Naive thymus-derived CD4-positive, alpha-beta T cell (primary cell): Measurements from ENCODE around the gene BPTF. TPM values are rescaled to one million over a fixed set of nuclear protein-coding genes. Genes with fewer than 3 reads are reported as not detected.
"Not testable (repeated sequence)": the region's sequence is repeated elsewhere in the genome, so short reads cannot be mapped to it uniquely, and the experiment has no call there.

Experiments used
- ATAC-seq: fragments of 150-1000 bp; cut with Tn5 transposase; 2 replicates; pipeline ENCODE4 v1.10.0; 2021; ENCODE audit warnings: mild to moderate bottlenecking, moderate library complexity
- CTCF ChIA-PET: fragments of 350-600 bp; sonication (Branson Sonifier 250); formaldehyde crosslinking; loops from one replicate; lab custom pipeline; 2021; ENCODE audit warnings: antibody characterized with exemption; lab: Charles Lee
- POLR2A ChIA-PET: fragments of 350-600 bp; sonication (Branson Sonifier 250); formaldehyde crosslinking; loops from one replicate; lab custom pipeline; 2021; ENCODE audit warnings: antibody characterized with exemption, inconsistent platforms; lab: Charles Lee
- DNase-seq, 9 donors: peaks; one replicate each; pipeline versions ENCODE4 v3.0.0 to v3.0.0-alpha.2; 2020 to 2022; ENCODE audit warnings: mixed read lengths in 1 of 9
- H3K27ac ChIP-seq: one replicate; pipeline ENCODE4 v1.7.0; 2013; ENCODE audit warnings: mild to moderate bottlenecking, low read depth, low read length, moderate library complexity
- H3K27me3 ChIP-seq, 2 donors: one replicate each; pipeline ENCODE4 v1.7.0; 2013; ENCODE audit warnings: low read length in 2 of 2, mild to moderate bottlenecking in 2 of 2, moderate library complexity in 2 of 2; ENCODE audit not compliant: control insufficient read depth in 2 of 2, insufficient read depth in 2 of 2
- H3K36me3 ChIP-seq, 3 experiments: 1 replicate in 2 of 3; 2 replicates in 1 of 3; pipeline ENCODE4 v1.7.0; 2013; ENCODE audit warnings: low read length in 3 of 3, mild to moderate bottlenecking in 3 of 3, moderate library complexity in 1 of 3; ENCODE audit not compliant: insufficient read depth in 3 of 3, control insufficient read depth in 2 of 3
- H3K4me1 ChIP-seq, 2 donors: one replicate each; pipeline ENCODE4 v1.7.0; 2013; ENCODE audit warnings: low read length in 2 of 2, mild to moderate bottlenecking in 2 of 2, moderate library complexity in 1 of 2; ENCODE audit not compliant: control insufficient read depth in 2 of 2, insufficient read depth in 2 of 2
- H3K4me3 ChIP-seq: 2 replicates; pipeline ENCODE4 v1.7.0; 2013; ENCODE audit warnings: mild to moderate bottlenecking, low read length
- H3K9me3 ChIP-seq, 3 experiments: 1 replicate in 2 of 3; 2 replicates in 1 of 3; pipeline ENCODE4 v1.7.0; 2013; ENCODE audit warnings: low read length in 3 of 3; ENCODE audit not compliant: control insufficient read depth in 2 of 3
- H3K27ac Mint-ChIP-seq, 9 donors: one replicate each; pipeline ENCODE4 v1.8.0; 2020 to 2022; ENCODE audit warnings: mixed read lengths in 9 of 9, mild to moderate bottlenecking in 8 of 9, moderate library complexity in 5 of 9, inconsistent platforms in 2 of 9
- H3K27me3 Mint-ChIP-seq, 5 donors: one replicate each; pipeline ENCODE4 v1.8.0; 2021 to 2022; ENCODE audit warnings: mixed read lengths in 5 of 5, mild to moderate bottlenecking in 1 of 5
- H3K36me3 Mint-ChIP-seq, 5 donors: one replicate each; pipeline ENCODE4 v1.8.0; 2020 to 2022; ENCODE audit warnings: mixed read lengths in 5 of 5, mild to moderate bottlenecking in 3 of 5, inconsistent platforms in 1 of 5
- H3K4me1 Mint-ChIP-seq, 7 donors: one replicate each; pipeline ENCODE4 v1.8.0; 2020 to 2022; ENCODE audit warnings: mixed read lengths in 7 of 7, mild to moderate bottlenecking in 3 of 7, inconsistent platforms in 1 of 7
- H3K4me3 Mint-ChIP-seq, 10 donors: one replicate each; pipeline ENCODE4 v1.8.0; 2020 to 2022; ENCODE audit warnings: mild to moderate bottlenecking in 10 of 10, mixed read lengths in 10 of 10, moderate library complexity in 6 of 10, inconsistent platforms in 2 of 10
- H3K9me3 Mint-ChIP-seq, 11 donors: one replicate each; pipeline ENCODE4 v1.8.0; 2020 to 2022; ENCODE audit warnings: mixed read lengths in 11 of 11, mild to moderate bottlenecking in 4 of 11, inconsistent platforms in 1 of 11, moderate library complexity in 1 of 11
- intact Hi-C, 2 donors: fragments of 100-400 bp; cut with micrococcal nuclease; formaldehyde crosslinking; loops; one replicate each; pipeline ENCODE4 v1.15.1; 2023
- polyA plus RNA-seq, 2 donors: library from polyadenylated mRNA; unstranded; fragments of 300-500 nt; fragmentation: Illumina TruSeq; gene quantifications; one replicate each; pipeline ENCODE4 v1.2.3, GENCODE V29; 2021
- total RNA-seq, 6 experiments: library from RNA in 5 of 6; stranded (reverse) in 5 of 6; gene quantifications; 1 replicate in 5 of 6; 2 replicates in 1 of 6; pipeline ENCODE4 v1.2.3 and lab custom pipeline; 2021 to 2026

The BPTF gene
- total and polyA plus RNA-seq, 7 experiments from 2014 or later = 16.0 to 219 (median 149) TPM

GRCh38 chr17:67912088-67912487 lies 86.8 kb downstream of the BPTF start:
- no peak for ATAC-seq
- POLR2A ChIA-PET = no interaction called here
- CTCF ChIA-PET = no interaction called here
- H3K27ac ChIP-seq = no peak overlapping the region
- Mint-ChIP-seq H3K27me3 (no peaks in the 10 kb centered on the region), H3K4me3 (no peak overlapping the region), H3K9me3 (no peaks in the 10 kb centered on the region), H3K27ac (peak overlapping the region in 3 of 9 donors; percentile 25 to 68 (median 64)), H3K4me1 (peaks cover 4 to 29% (median 8%) of the 10 kb centered on the region in 7 donors), H3K36me3 (peaks cover 0 to 52% (median 30%) of the 10 kb centered on the region in 5 donors)
- no peak overlapping the region for H3K4me3 ChIP-seq
- no peaks in the 10 kb centered on the region for H3K9me3 ChIP-seq
- no peaks in the 10 kb centered on the region for H3K4me1 ChIP-seq
- DNase-seq = no peak
- peaks cover 4 to 44% (median 4%) of the 10 kb centered on the region in 3 experiments for H3K36me3 ChIP-seq
- H3K27me3 ChIP-seq = no peaks in the 10 kb centered on the region
- intact Hi-C loops = no loop called here

DNA sequence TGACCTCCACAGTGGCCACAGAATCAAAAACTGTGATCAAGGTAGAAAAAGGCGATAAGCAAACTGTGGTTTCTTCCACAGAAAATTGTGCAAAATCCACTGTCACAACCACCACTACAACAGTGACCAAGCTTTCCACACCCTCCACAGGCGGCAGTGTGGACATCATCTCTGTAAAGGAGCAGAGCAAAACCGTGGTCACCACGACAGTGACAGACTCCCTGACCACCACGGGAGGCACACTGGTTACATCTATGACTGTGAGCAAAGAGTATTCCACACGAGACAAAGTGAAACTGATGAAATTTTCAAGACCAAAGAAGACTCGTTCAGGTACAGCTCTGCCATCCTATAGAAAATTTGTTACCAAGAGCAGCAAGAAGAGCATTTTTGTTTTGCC lies 87.4 kb downstream of the BPTF start:
- Histone ChIP-seq H3K9me3 (no peaks in the 10 kb centered on the region), H3K4me3 (no peak overlapping the region), H3K27me3 (no peaks in the 10 kb centered on the region), H3K4me1 (no peaks in the 10 kb centered on the region), H3K27ac (no peak overlapping the region), H3K36me3 (peaks cover 4 to 44% (median 4%) of the 10 kb centered on the region in 3 experiments)
- ChIA-PET POLR2A (no interaction called here), CTCF (no interaction called here)
- intact Hi-C loops = no loop called here
- DNase-seq (no peak), ATAC-seq (peak; percentile 61)
- Mint-ChIP-seq H3K9me3 (no peaks in the 10 kb centered on the region), H3K4me1 (peaks cover 4 to 26% (median 8%) of the 10 kb centered on the region in 7 donors), H3K27ac (peak overlapping the region in 4 of 9 donors; percentile 26 to 79 (median 47)), H3K4me3 (no peak overlapping the region), H3K27me3 (no peaks in the 10 kb centered on the region), H3K36me3 (peaks cover 0 to 49% (median 28%) of the 10 kb centered on the region in 5 donors)

- no peaks in the 10 kb centered on the region for H3K4me1 ChIP-seq
- Mint-ChIP-seq H3K27ac (no peak overlapping the region), H3K27me3 (no peaks in the 10 kb centered on the region), H3K4me1 (peaks cover 0 to 8% (median 5%) of the 10 kb centered on the region in 7 donors), H3K9me3 (no peaks in the 10 kb centered on the region), H3K4me3 (no peak overlapping the region), H3K36me3 (peaks cover 0 to 21% (median 15%) of the 10 kb centered on the region in 5 donors)
- POLR2A ChIA-PET = no interaction called here
- H3K9me3 ChIP-seq = no peaks in the 10 kb centered on the region
- peaks cover 5 to 66% (median 8%) of the 10 kb centered on the region in 3 experiments for H3K36me3 ChIP-seq
- H3K27ac ChIP-seq = no peak overlapping the region
- intact Hi-C loops = no loop called here
- no peak overlapping the region for H3K4me3 ChIP-seq
- ATAC-seq (no peak), DNase-seq (no peak)
- no peaks in the 10 kb centered on the region for H3K27me3 ChIP-seq
- CTCF ChIA-PET = no interaction called here
These were observed 94.9 kb downstream of the BPTF start for GRCh38 chr17:67920212-67920611.

- no peaks in the 10 kb centered on the region for H3K27me3 Mint-ChIP-seq
- no peaks in the 10 kb centered on the region for H3K9me3 Mint-ChIP-seq
- Histone ChIP-seq H3K27me3 (no peaks in the 10 kb centered on the region), H3K9me3 (no peaks in the 10 kb centered on the region), H3K36me3 (peaks cover 5 to 70% (median 15%) of the 10 kb centered on the region in 3 experiments), H3K27ac (no peak overlapping the region), H3K4me1 (no peaks in the 10 kb centered on the region), H3K4me3 (no peak overlapping the region)
- ATAC-seq (no peak), DNase-seq (no peak)
- H3K4me1 Mint-ChIP-seq = no peaks in the 10 kb centered on the region
- POLR2A ChIA-PET = no interaction called here
- CTCF ChIA-PET = interaction anchor here (0.6 kb wide), 3 partner anchors 328 to 654 kb away, joined by 3 to 6 read pairs (median 3); no protein-coding TSS in a partner anchor
- H3K4me3 Mint-ChIP-seq = no peak overlapping the region
- intact Hi-C loops = no loop called here
- peak overlapping the region in 5 of 9 donors; percentile 19 to 56 (median 40) for H3K27ac Mint-ChIP-seq
- H3K36me3 Mint-ChIP-seq = peaks cover 0 to 23% (median 15%) of the 10 kb centered on the region in 5 donors
These were observed 97.2 kb downstream of the BPTF start for GRCh38 chr17:67922503-67922902.

DNA sequence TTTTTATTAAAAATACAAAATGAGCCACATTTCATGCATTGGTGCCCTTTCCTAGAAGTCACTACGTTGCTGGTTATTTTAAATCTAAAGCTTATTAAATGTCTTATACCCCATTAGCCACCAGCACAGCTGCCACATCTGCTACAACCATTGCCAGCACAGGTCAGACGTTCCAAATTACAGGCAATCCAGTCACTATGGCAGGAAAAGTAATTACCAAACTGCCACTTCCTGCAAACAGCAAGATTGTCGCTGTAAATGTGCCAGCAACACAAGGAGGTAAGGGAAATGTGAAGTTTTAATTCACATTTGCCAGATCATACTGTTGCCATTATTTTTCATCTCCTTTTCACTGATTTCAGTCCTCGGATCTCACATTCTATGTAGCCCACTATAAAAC lies 103.5 kb downstream of the BPTF start:
- DNase-seq, intact Hi-C loops, H3K27ac ChIP-seq, H3K27me3 ChIP-seq, H3K9me3 Mint-ChIP-seq, H3K4me1 ChIP-seq, H3K9me3 ChIP-seq, CTCF ChIA-PET, H3K4me1 Mint-ChIP-seq, H3K4me3 Mint-ChIP-seq, H3K27me3 Mint-ChIP-seq, ATAC-seq, H3K4me3 ChIP-seq, H3K27ac Mint-ChIP-seq: not testable (repeated sequence)
- peaks cover 7 to 74% (median 27%) of the 10 kb centered on the region in 3 experiments for H3K36me3 ChIP-seq
- POLR2A ChIA-PET = interaction anchor here (0.7 kb wide), 1 partner anchor 40 kb away, joined by 3 read pairs; no protein-coding TSS in a partner anchor
- peaks cover 0 to 29% (median 22%) of the 10 kb centered on the region in 5 donors for H3K36me3 Mint-ChIP-seq

GRCh38 chr17:67931227-67931626 lies 105.9 kb downstream of the BPTF start:
- no peak for ATAC-seq
- no peaks in the 10 kb centered on the region for H3K4me1 ChIP-seq
- ChIA-PET CTCF (no interaction called here), POLR2A (no interaction called here)
- peaks cover 7 to 81% (median 36%) of the 10 kb centered on the region in 3 experiments for H3K36me3 ChIP-seq
- intact Hi-C loops = no loop called here
- H3K9me3 Mint-ChIP-seq = no peaks in the 10 kb centered on the region
- no peaks in the 10 kb centered on the region for H3K27me3 Mint-ChIP-seq
- H3K27ac Mint-ChIP-seq = no peak overlapping the region
- no peak for DNase-seq
- H3K9me3 ChIP-seq = no peaks in the 10 kb centered on the region
- no peak overlapping the region for H3K4me3 ChIP-seq
- H3K36me3 Mint-ChIP-seq = peaks cover 0 to 29% (median 21%) of the 10 kb centered on the region in 5 donors
- no peaks in the 10 kb centered on the region for H3K27me3 ChIP-seq
- H3K27ac ChIP-seq = no peak overlapping the region
- H3K4me1 Mint-ChIP-seq = peaks cover 0 to 2% (median 0%) of the 10 kb centered on the region in 7 donors
- no peak overlapping the region for H3K4me3 Mint-ChIP-seq

- Histone ChIP-seq H3K27ac (no peak overlapping the region), H3K27me3 (no peaks in the 10 kb centered on the region), H3K9me3 (no peaks in the 10 kb centered on the region), H3K36me3 (peaks cover 23 to 76% (median 33%) of the 10 kb centered on the region in 3 experiments), H3K4me3 (no peak overlapping the region), H3K4me1 (no peaks in the 10 kb centered on the region)
- Mint-ChIP-seq H3K4me1 (no peaks in the 10 kb centered on the region), H3K36me3 (peaks cover 14 to 52% (median 30%) of the 10 kb centered on the region in 5 donors), H3K27me3 (no peaks in the 10 kb centered on the region), H3K9me3 (no peaks in the 10 kb centered on the region), H3K27ac (no peak overlapping the region), H3K4me3 (no peak overlapping the region)
- ChIA-PET POLR2A (interaction anchor here (0.7 to 0.9 kb wide), 2 partner anchors 23 to 1329 kb away, joined by 3 read pairs; no protein-coding TSS in a partner anchor), CTCF (interaction anchor here (0.5 to 1.1 kb wide), 4 partner anchors 16 to 727 kb away, joined by 3 to 6 read pairs (median 3); no protein-coding TSS in a partner anchor)
- ATAC-seq (peak; percentile 26), DNase-seq (no peak)
- intact Hi-C loops = no loop called here
These were observed 117.5 kb downstream of the BPTF start for GRCh38 chr17:67942810-67943209.
